ENCODE data around the gene PRTFDC1.

The PRTFDC1 gene

GRCh38 chr10:24804956-24805355 lies 147.4 kb downstream of the PRTFDC1 start:
- H3K27ac ChIP-seq = no peak overlapping the region
- no peaks in the 10 kb centered on the region for H3K79me2 ChIP-seq
- no peak for TF ChIP-seq CTCF (IDR thresholded peaks at IDR 0.05)
- no peaks in the 10 kb centered on the region for H3K27me3 ChIP-seq (ENCODE audit: control insufficient read depth, insufficient read depth, low read length)
- H3K36me3 ChIP-seq (ENCODE audit: control insufficient read depth, insufficient read depth, low read length) = no peaks in the 10 kb centered on the region
- H3K4me1 ChIP-seq = no peaks in the 10 kb centered on the region
- H3K4me3 ChIP-seq (ENCODE audit: low read depth, low read length) = no peak overlapping the region
- H3K4me2 ChIP-seq (ENCODE audit: low read length) = no peak overlapping the region
- no peaks in the 10 kb centered on the region for H3K9me3 ChIP-seq (ENCODE audit: control insufficient read depth, low read length)
- H3K9ac ChIP-seq = no peak overlapping the region
- H2AFZ ChIP-seq = no peak overlapping the region

DNA sequence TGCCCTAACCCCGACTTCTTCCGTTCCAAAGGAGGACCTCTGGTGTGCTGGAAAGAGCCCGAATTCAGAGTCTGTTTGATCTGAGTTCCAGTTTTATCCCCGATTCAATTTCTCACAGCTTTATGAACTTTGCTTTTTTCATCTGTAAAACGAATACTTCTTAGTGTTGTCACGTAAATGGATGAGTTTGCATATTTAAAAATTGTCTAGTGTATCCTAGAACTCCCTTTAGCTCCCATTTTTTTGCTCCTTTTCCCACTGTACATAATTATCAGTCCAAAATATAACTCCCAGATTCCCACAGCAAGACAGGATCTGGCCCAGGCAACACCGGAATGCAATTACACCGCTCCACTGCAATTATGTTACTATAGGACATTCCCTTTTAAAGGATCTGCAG lies 148.0 kb downstream of the PRTFDC1 start:
- Histone ChIP-seq H3K9ac (no peak overlapping the region), H3K27ac (no peak overlapping the region), H3K36me3 (ENCODE audit: control insufficient read depth, insufficient read depth, low read length) (no peaks in the 10 kb centered on the region), H3K27me3 (ENCODE audit: control insufficient read depth, insufficient read depth, low read length) (no peaks in the 10 kb centered on the region), H2AFZ (no peak overlapping the region), H3K4me3 (ENCODE audit: low read depth, low read length) (no peak overlapping the region), H3K79me2 (no peaks in the 10 kb centered on the region), H3K9me3 (ENCODE audit: control insufficient read depth, low read length) (no peaks in the 10 kb centered on the region), H3K4me1 (no peaks in the 10 kb centered on the region), H3K4me2 (ENCODE audit: low read length) (no peak overlapping the region)
- TF ChIP-seq CTCF (IDR thresholded peaks at IDR 0.05) = no peak

DNA sequence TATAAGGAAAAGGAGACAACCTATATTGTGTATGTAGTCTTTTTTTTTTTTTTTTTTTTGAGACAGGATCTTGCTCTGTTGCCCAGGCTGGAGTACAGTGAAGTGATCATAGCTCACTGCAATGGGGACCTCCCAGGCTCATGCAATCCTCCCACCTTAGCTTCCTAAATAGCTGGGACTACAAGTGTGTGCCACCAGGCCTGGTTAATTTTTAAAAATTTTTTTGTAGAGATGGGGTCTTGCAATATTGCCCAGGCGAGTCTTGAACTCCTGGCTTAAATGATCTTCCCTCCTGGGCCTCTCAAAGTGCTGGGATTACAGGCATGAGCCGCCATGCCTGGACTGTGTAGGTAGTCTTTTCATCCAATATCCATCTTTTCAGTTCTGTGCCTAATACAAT lies 150.0 kb downstream of the PRTFDC1 start:
- Histone ChIP-seq H3K4me1 (no peaks in the 10 kb centered on the region), H2AFZ (no peak overlapping the region), H3K9me3 (ENCODE audit: control insufficient read depth, low read length) (no peaks in the 10 kb centered on the region), H3K79me2 (no peaks in the 10 kb centered on the region), H3K36me3 (ENCODE audit: control insufficient read depth, insufficient read depth, low read length) (no peaks in the 10 kb centered on the region), H3K9ac (no peak overlapping the region), H3K4me2 (ENCODE audit: low read length) (no peak overlapping the region), H3K27me3 (ENCODE audit: control insufficient read depth, insufficient read depth, low read length) (no peaks in the 10 kb centered on the region), H3K27ac (no peak overlapping the region), H3K4me3 (ENCODE audit: low read depth, low read length) (no peak overlapping the region)
- TF ChIP-seq CTCF (IDR thresholded peaks at IDR 0.05) = no peak

- H3K27ac ChIP-seq = no peak overlapping the region
- H3K4me3 ChIP-seq (ENCODE audit: low read depth, low read length) = no peak overlapping the region
- no peaks in the 10 kb centered on the region for H3K27me3 ChIP-seq (ENCODE audit: control insufficient read depth, insufficient read depth, low read length)
- no peak overlapping the region for H3K4me2 ChIP-seq (ENCODE audit: low read length)
- H3K36me3 ChIP-seq (ENCODE audit: control insufficient read depth, insufficient read depth, low read length) = no peaks in the 10 kb centered on the region
- no peak overlapping the region for H2AFZ ChIP-seq
- no peak for TF ChIP-seq CTCF (IDR thresholded peaks at IDR 0.05)
- no peak overlapping the region for H3K9ac ChIP-seq
- no peaks in the 10 kb centered on the region for H3K9me3 ChIP-seq (ENCODE audit: control insufficient read depth, low read length)
- H3K79me2 ChIP-seq = no peaks in the 10 kb centered on the region
- H3K4me1 ChIP-seq = no peaks in the 10 kb centered on the region
These were observed 151.5 kb downstream of the PRTFDC1 start for GRCh38 chr10:24800861-24801260.
